SW 1271 (cell line): ENCODE results near the gene CLDN16.
A peak's percentile ranks its signal among the peaks of the same experiment; 100 is the strongest.

ENCODE experiments used
- DNase-seq, 2 experiments: peaks; one replicate each; lab custom pipeline; 2025; lab: John Stamatoyannopoulos, UW

CLDN16 gene

GRCh38 chr3:190442240-190442639 is 54.3 kb downstream of the CLDN16 start:
- DNase-seq = no peak

GRCh38 chr3:190443257-190443656 is 55.3 kb downstream of the CLDN16 start:
- DNase-seq = peak in 1 of 2 experiments; percentile 53

DNA sequence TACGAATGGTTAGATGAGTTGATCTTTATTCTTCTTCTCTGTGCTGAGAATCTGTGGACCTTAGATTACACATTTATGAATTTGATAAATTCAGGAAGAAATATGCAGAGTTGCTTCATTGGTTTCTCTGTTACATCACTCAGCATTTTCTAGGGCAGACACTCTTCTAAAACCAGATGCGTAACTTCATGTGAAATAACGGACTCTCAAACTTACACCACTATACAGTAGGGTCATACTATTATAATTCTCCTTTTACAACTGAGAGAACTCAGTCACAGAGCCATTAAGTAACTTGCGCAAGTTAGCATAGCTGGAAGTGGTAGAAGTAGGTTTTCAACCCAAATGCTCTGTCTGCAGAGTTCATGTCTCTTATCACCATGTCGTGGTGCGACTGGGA is 56.0 kb downstream of the CLDN16 start:
- DNase-seq = no peak

- DNase-seq = no peak
Measured at GRCh38 chr3:190444576-190445145, 56.7 kb downstream of the CLDN16 start.

GRCh38 chr3:190446573-190447279 is 58.8 kb downstream of the CLDN16 start:
- DNase-seq = peak in 1 of 2 experiments; percentile 11

GRCh38 chr3:190448256-190448655 is 60.3 kb downstream of the CLDN16 start:
- DNase-seq = no peak

DNA sequence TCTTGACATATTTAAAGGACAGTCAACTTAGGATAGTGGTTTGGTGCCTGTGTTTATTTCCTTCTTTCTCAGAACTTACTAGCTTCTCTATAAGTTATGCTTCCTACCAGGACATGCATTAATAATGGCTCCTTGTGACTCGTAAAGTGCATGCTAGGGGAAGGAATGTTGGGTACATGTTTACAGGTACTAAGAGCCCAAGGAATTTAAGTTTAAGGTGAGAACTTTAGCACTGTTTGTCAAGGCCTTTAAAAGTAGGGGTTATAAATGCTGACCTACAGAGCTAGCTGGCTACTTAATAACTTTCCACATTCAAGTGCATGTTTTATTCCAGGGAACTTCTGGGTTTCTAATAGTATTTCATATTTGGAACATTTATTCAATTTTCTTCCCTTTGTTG is 61.8 kb downstream of the CLDN16 start, which contains the start of gene TMEM207:
TSS of gene TMEM207 (minus strand) at position 101 of the 400 bp plus-strand sequence. CDS start at position 9, 92 bp downstream.
- DNase-seq = no peak

- no peak for DNase-seq
Measured at GRCh38 chr3:190455828-190456227, 67.9 kb downstream of the CLDN16 start.

DNA sequence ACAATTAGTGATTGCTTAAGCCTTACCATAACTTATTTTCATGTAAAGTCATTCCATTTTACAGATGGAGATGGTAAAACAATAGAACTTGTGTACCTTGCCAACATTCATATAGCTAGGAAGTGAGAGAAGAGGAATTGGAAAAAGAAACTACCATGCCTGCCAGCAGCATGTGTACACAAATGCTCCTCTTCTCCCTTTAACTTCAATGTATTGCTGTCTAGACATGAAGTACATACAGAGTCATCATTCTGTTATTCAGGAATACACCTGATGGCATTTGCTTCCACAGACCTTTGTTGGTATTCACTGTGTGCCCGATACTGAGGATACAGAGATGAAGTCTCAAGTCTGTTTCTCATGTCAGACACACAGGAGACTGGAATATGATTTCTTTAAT is 68.8 kb downstream of the CLDN16 start:
- DNase-seq = no peak

GRCh38 chr3:190458040-190458439 is 70.1 kb downstream of the CLDN16 start:
- peak in 1 of 2 experiments; percentile 16 for DNase-seq
